PC-3 (cell line): Measurements from ENCODE around the gene TTC28.

Source experiments
- CTCF ChIP-seq: fragments of 300-600 bp; sonication (generic); conservative IDR thresholded peaks from 2 replicates; pipeline ENCODE4 v1.5.1; 2017; ENCODE audit warnings: antibody characterized with exemption, low read depth, mild to moderate bottlenecking, low read length
- EZH2 ChIP-seq: fragments of 300-600 bp; sonication (generic); IDR thresholded peaks from one replicate; pipeline ENCODE4 v1.6.1; 2017; ENCODE audit warnings: antibody characterized with exemption, mild to moderate bottlenecking, low read length; ENCODE audit not compliant: unreplicated experiment

DNA sequence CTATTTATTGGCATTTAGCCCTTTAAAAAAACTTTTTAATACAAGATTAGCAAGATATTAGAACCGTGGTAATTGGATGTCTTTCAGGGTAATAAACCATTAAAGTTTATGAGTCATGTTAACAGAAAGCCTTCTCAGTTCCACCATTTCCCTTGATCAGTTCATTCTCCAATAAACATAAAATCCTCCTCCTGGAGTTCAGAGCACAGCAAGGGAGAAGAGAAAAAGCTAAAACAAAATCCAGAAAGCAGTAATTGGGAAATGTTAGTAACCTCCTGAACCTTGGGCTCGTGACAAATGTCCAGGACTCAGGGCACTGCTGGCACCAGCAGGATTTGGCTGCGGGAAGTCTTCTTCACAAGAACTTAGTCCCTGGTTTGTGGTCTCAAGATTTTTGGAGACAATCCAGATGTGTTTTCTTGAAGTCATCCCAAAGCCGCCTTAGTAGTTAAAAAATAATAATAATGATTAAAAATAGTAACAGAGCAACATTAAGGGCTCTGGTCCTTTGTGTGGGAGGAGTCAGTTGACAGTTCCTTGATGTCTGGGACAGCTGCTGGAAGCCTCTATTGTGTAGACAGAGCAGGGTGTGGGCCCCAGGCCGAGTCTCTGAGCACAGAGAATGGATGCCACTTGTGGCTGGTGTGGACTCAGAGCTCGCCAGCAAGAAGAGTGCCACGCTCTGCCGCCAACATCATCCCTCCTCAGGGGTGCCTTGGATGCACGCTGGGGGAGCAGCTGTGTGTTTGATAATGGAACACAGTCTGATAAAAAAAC, 717.2 kb downstream of the TTC28 start:
- TF ChIP-seq EZH2 = no peak
- no peak for TF ChIP-seq CTCF
